Right lobe of liver (tissue), 4 donors: ENCODE data around the gene ACO2.

Experiments used
- CTCF ChIP-seq, 4 donors: fragments of 200-600 bp in 3 of 4; fragments of 450-650 bp in 1 of 4; IDR thresholded peaks; one replicate each; pipeline versions ENCODE4 v1.5.1 to v1.8.0; 2016 to 2022; ENCODE audit warnings: antibody characterized with exemption in 4 of 4, mild to moderate bottlenecking in 2 of 4
- POLR2A ChIP-seq: fragments of 450-650 bp; IDR thresholded peaks from one replicate; pipeline ENCODE4 v1.6.1; 2017; ENCODE audit warnings: antibody characterized with exemption, mild to moderate bottlenecking
- donor health status: DM: no; HTN: no; CAD: no.
- donor health status: DM: no; HTN: no; CAD: no.
- donor health status: DM: no; HTN: yes; CAD: no.

- TF ChIP-seq CTCF (IDR thresholded peaks at IDR 0.05) (no peak), POLR2A (no peak)
Measured at GRCh38 chr22:41425660-41426365, 43.1 kb upstream of the ACO2 start.
